NCI-H524 (cell line): ENCODE data around the gene SDHB.
A peak's percentile ranks its signal among the peaks of the same experiment; 100 is the strongest.

Source experiments
- DNase-seq, 2 experiments: peaks; one replicate each; lab custom pipeline; 2025; lab: John Stamatoyannopoulos, UW

SDHB gene

GRCh38 chr1:17053685-17054410 lies at the start of gene SDHB:
Gene SDHB, minus strand, starts transcription at chr1:17054032. Its CDS starts 13 bp downstream, at chr1:17054019.
- peak; percentile 94 to 98 for DNase-seq

GRCh38 chr1:17102232-17102631 lies 48.4 kb upstream of the SDHB start:
- DNase-seq, result no peak

- DNase-seq, result peak in 1 of 2 experiments; percentile 49
Measured at GRCh38 chr1:17101261-17101660, 47.4 kb upstream of the SDHB start.

GRCh38 chr1:17099616-17100340 lies 45.9 kb upstream of the SDHB start:
- DNase-seq, result no peak

- no peak for DNase-seq
Measured at GRCh38 chr1:17098446-17099317, 44.9 kb upstream of the SDHB start.

GRCh38 chr1:17097787-17098186 lies 44.0 kb upstream of the SDHB start:
- DNase-seq, result no peak

GRCh38 chr1:17097147-17097546 lies 43.3 kb upstream of the SDHB start:
- DNase-seq, result no peak

- no peak for DNase-seq
Measured at GRCh38 chr1:17096584-17096983, 42.8 kb upstream of the SDHB start.

- DNase-seq, result no peak
Measured at GRCh38 chr1:17095141-17095540, 41.3 kb upstream of the SDHB start.

GRCh38 chr1:17094664-17095063 lies 40.8 kb upstream of the SDHB start:
- DNase-seq, result no peak

GRCh38 chr1:17093822-17094393 lies 40.1 kb upstream of the SDHB start:
- DNase-seq, result no peak

GRCh38 chr1:17091252-17091651 lies 37.4 kb upstream of the SDHB start:
- no peak for DNase-seq

- DNase-seq, result no peak
Measured at GRCh38 chr1:17089506-17089905, 35.7 kb upstream of the SDHB start.

- no peak for DNase-seq
Measured at GRCh38 chr1:17086751-17087150, 32.9 kb upstream of the SDHB start.

- no peak for DNase-seq
Measured at GRCh38 chr1:17084787-17085186, 31.0 kb upstream of the SDHB start.

- DNase-seq, result no peak
Measured at GRCh38 chr1:17082761-17083160, 28.9 kb upstream of the SDHB start.

- no peak for DNase-seq
Measured at GRCh38 chr1:17081439-17081838, 27.6 kb upstream of the SDHB start.

GRCh38 chr1:17080880-17081279 lies 27.0 kb upstream of the SDHB start:
- no peak for DNase-seq

- no peak for DNase-seq
Measured at GRCh38 chr1:17080085-17080759, 26.4 kb upstream of the SDHB start.

GRCh38 chr1:17078991-17079868 lies 25.4 kb upstream of the SDHB start:
- no peak for DNase-seq
